Right renal cortex interstitium (tissue), 3 donors: ENCODE data around the gene TXNIP. TPM values are rescaled to one million over a fixed set of nuclear protein-coding genes. Genes with fewer than 3 reads are reported as not detected.

Experiments used
- DNase-seq, 3 donors: peaks; one replicate each; pipeline ENCODE4 v3.0.0-alpha.2; 2013; ENCODE audit warnings: low read depth in 3 of 3, low spot score in 2 of 3
- polyA plus RNA-seq, 3 donors: library from polyadenylated mRNA; unstranded; fragments of 120-200 nt; gene quantifications; one replicate each; pipeline ENCODE4 v1.2.1, GENCODE V29; 2013; ENCODE audit not compliant: insufficient read length in 3 of 3

The TXNIP gene
- polyA plus RNA-seq, 3 donors: 417 to 557 (median 478) TPM

GRCh38 chr1:145986551-145986950 lies 9.8 kb downstream of the TXNIP start:
- DNase-seq: no peak

GRCh38 chr1:145985502-145986439 lies 10.6 kb downstream of the TXNIP start:
- no peak for DNase-seq

- no peak for DNase-seq
Measured at GRCh38 chr1:145985129-145985501, 11.3 kb downstream of the TXNIP start.

- DNase-seq: no peak
Measured at GRCh38 chr1:145983960-145984830, 12.2 kb downstream of the TXNIP start.

GRCh38 chr1:145983206-145983675 lies 13.1 kb downstream of the TXNIP start:
- DNase-seq: no peak

GRCh38 chr1:145982010-145982723 lies 14.2 kb downstream of the TXNIP start:
- no peak for DNase-seq

GRCh38 chr1:145980457-145980994 lies 15.9 kb downstream of the TXNIP start:
- no peak for DNase-seq

- DNase-seq: no peak
Measured at GRCh38 chr1:145979746-145980456, 16.5 kb downstream of the TXNIP start.

- DNase-seq: peak; percentile 95 to 98 (median 97)
Measured at GRCh38 chr1:145978854-145979745, 17.3 kb downstream of the TXNIP start.

- no peak for DNase-seq
Measured at GRCh38 chr1:145978471-145978853, 17.9 kb downstream of the TXNIP start.

- DNase-seq: peak in 1 of 3 donors; percentile 77
Measured at GRCh38 chr1:145977486-145978470, 18.6 kb downstream of the TXNIP start.

- DNase-seq: no peak
Measured at GRCh38 chr1:145977016-145977415, 19.4 kb downstream of the TXNIP start.

- DNase-seq: no peak
Measured at GRCh38 chr1:145975216-145975615, 21.2 kb downstream of the TXNIP start.

GRCh38 chr1:145974721-145975120 lies 21.7 kb downstream of the TXNIP start:
- DNase-seq: no peak

GRCh38 chr1:145972580-145972979 lies 23.8 kb downstream of the TXNIP start:
- DNase-seq: no peak

- DNase-seq: no peak
Measured at GRCh38 chr1:145967288-145967687, 29.1 kb downstream of the TXNIP start.

- DNase-seq: no peak
Measured at GRCh38 chr1:145965119-145965744, 31.1 kb downstream of the TXNIP start.
